Hindlimb muscle (tissue), 1 donor: ENCODE data around the gene XYLT1. TPM values are rescaled to one million over a fixed set of nuclear protein-coding genes. Genes with fewer than 3 reads are reported as not detected.

ENCODE experiments used
- DNase-seq: peaks from one replicate; pipeline ENCODE4 v3.0.0-alpha.2; 2013
- polyA plus RNA-seq: library from polyadenylated mRNA; unstranded; fragments of 120-200 nt; gene quantifications from one replicate; pipeline ENCODE4 v1.2.1, GENCODE V29; 2013; ENCODE audit not compliant: insufficient read length

Gene XYLT1
- polyA plus RNA-seq, 1 donor = 6.4 TPM

DNA sequence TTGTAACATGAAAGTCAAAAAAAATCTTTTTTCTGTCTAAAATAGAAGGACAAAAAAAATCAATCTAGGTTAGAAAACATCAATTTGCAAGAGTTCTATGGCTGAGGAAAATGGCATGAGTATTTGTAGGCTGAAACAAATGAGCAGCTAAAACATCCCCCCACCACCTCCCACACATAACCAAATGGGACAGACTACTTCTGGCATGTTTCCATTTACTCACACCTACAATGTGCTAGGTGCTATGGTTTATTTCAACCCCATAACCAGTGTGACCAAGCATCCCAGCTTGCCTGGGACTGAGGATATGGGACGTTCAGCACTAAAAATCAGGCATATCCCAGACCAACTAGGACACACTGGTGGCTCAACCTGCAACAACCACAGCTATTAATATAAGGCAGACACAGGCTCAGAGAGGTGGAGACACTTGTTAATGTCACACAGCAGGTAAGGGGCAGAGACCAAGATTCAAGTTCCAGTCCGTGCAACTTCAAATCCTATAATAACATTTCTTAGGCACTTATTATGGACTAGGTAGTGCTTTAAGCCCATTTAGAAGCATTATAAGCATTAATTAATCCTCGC lies 96.0 kb downstream of the XYLT1 start:
- DNase-seq = no peak

DNA sequence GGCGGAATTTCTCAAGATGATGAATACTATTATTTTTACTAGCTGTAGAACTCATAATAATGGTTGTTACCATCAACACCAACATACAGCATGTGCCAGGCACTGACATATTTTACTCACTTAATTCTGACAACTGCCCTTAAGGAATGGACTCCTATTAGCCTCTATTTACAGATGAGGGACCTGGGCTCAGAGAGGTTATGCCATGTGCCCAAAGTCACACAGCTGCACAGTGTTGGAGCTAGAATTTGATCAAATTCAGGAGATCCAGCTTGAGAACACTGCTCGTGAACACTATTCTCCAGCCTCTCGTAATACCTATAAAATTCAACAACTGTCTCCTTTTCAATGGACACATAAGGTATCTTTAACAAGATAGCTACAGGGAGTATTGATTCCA lies 97.2 kb downstream of the XYLT1 start:
- no peak for DNase-seq

DNA sequence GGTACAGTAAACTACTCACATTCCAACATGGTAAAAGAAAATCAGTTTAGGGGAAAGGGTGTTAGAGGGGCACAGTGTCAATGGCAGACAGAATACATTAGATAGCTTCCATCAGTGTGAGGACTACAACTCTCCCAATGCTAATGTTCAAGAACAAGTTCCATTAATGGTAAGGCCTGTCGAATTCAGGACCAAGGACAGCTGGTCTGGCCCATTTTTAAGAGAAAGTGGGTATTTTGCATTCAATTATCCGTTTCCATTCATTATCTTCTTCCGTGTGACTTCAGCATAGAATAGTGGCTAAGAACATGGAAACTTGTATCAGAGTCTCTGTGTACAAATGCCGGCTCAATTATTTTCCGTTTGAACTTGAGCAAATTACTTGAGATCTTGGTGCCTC lies 98.4 kb downstream of the XYLT1 start:
- DNase-seq = no peak

DNA sequence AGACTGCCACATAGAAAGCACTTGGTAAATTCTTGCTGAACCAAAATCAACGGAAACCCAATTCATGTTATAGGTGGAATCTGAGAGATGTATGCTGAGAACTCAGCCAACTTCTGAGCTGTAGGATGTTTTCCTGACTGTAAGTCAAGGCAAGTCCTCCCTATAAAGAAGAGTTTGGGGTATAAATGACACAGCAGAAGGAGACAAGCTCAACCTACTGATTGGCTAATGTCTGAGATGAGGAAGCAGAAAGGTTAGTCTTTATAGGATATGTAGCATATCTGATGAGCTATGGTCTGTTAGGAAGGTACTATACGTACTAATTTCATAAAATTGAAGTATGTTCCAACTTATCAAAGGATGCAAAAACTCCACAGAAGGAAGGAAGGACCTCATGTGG lies 99.5 kb downstream of the XYLT1 start:
- DNase-seq = no peak

DNA sequence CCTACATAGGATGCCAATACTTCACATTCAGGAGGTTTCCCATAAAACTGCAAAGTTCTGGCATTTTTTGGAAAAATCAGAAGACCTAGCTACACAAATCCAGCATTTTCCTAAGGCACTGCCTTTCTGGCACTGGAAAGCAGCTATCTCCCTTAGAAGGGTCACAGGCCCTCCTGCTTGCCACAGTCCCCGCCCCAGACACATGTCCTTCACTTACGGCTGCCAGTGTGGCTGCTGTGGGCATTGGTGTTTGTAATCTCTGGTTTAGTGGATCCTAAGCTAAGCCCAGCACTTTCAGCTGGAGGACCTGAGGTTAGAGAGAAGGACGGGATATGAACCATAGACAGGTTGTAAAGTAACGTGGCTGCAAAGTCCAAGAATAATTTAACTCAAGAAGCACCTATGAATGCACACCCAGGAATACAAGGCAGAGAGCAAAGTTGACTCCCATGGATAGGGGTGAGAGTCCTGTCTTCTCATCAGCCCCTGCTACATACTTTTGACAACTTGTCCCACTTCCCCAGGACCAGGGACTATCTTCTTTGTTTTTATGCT lies 100.0 kb downstream of the XYLT1 start:
- DNase-seq = no peak

DNA sequence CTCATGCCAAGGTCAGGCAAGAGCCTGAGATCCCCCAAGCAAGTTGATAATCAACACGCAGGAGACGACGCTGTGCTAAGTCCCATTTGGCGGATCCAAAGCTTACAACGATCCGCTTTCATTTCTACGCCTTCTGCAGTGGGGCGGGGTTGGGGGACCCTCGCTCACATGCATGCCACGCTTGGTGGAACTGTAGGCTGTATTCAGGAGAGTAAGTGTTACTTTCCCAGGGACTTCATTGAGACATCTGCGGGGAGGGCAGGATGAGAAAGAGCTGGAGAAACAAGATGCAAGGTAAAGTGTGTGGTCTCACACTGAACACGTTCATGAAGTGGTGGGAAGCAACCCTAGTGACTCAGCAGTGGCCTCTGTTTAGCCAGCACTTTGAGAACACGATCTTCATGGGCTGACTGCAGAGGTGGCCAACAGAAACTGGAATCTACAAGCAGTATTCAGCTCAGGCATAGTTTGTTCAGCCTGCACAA lies 100.5 kb downstream of the XYLT1 start:
- DNase-seq = no peak

DNA sequence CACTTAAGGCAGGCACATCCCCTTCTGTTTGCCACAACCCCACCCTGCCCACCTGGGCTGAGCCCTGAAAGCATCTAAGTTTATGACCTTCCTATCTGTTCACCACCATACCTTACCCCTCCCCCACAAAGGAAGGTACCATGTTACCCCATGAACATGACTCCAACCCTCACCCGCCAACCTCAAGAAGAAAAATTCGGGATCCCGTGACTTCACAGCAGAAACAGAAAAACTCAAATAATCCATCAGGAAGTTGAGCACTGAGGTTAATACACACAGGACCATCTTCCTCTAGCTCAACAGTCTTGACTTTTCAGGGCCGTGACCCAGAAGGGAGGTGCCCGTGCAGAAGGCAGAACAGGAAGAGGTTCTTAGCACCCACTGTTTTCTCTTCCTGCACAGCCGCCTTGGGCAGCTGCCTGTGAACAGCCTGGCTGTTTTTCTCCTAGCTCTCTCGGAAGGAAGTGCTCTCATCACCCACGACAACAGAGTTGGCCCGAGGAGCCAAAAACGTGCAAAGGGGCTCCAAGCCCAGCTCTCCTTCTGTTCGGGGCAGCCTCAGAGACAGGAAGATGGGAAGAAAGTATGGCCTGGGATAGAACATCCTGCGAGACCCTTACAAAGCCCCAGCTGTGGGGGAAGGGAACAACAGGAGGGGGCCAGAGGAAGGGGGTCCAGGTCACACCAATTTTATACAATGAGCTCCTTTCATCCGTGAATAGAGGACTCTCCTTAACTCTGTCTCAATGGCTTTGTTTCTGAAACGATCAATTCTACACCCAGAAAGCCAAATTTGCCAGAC lies 101.1 kb downstream of the XYLT1 start:
- DNase-seq = no peak

DNA sequence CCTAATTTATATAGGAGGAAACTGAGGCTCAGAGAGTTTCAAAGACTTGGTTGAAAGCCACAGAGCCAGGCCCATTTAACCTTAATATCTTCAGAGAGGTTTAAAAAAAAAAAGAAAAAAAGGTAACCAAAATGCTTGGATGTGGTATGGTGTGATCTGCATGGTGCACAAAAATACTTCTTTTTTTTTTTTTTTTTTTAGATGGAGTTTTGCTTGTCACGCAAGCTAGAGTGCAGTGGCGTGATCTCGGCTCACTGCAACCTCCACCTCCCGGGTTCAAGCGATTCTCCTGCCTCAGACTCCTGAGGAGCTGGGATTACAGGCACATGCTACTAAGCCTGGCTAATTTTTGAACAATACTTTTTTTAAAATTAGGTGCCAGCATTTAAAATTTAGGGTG lies 101.8 kb downstream of the XYLT1 start:
- DNase-seq = no peak

DNA sequence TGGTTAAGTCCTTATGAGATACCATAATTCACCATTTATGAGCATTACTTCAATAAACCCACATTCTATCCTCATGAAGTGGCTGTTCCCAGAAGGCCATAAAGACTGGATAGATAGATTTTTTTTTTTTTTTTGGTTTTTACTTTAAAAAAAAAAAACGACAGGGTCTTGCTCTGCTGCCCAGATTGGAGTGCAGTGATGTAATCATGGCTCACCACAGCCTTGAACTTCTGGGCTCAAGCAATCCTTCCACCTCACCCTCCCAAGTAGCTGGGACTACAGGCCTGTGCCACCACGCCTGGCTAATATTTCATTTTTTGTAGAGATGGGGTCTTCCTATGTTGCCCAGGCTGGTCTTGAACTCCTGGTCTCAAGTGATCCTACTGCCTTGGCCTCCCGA lies 102.3 kb downstream of the XYLT1 start:
- DNase-seq = no peak

DNA sequence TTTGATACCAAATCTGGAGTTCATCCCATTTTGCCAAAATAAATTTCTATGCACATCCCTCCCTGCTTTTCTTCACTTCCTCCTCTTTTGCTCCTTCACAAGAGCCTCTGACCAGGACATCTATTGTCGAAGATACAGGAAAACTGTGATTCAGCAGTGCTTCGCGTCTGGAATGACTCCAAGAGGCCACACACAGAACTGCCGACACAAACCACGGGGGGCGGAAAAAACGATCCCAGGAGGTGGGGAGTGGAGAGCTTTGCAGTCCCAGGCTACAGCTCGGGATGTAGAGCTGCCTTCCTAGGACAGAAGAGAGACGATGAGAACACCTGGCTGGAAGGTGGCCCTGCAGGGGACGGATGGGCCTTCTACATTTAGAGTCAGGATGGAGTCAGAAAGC lies 102.8 kb downstream of the XYLT1 start:
- DNase-seq = no peak

DNA sequence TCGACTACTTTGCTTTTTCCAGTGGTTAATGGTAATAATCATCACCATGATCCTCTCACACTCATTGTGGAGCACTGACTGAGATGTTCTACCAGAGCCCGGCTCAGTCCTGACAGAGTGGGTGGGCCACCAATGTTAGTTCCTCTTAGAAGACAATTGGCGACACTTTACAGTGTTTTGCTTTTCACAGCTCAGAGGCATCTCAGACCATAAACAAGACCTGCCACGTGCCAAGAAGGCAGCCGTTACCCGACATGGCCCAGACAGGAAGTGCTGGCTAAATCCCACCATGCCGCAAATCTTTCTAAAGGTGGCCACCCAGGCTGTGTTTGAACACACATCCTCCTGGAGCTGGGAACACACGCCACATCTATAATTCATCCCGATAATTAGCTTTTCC lies 103.7 kb downstream of the XYLT1 start:
- no peak for DNase-seq

DNA sequence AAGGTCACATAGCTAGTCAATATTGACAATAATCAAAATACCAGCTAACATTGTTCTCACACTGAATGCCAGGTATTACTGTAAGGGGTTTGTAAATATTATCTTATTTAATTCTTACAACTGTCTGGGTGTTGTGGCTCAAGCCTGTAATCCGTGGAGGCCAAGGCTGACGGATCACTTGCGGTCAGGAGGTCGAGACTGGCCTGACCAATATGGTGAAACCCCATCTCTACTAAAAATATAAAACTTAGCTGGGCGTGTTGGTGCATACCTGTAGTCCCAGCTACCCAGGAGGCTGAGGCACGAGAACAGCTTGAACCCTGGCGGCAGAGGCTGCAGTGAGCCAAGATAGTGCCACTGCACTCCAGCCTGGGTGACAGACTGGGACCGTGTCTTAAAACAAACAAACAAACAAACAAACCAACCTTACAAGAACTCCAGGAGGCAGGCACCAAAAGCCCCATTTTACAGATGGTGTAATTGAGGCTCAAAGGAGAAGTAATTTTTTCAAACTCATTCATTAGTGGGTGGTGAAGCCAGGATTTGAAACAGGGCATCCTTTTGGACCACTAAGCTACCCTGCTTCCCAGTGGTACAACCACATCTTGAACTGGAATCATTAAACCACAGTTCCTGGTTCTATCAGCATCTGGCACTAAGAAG lies 104.3 kb downstream of the XYLT1 start:
- no peak for DNase-seq

DNA sequence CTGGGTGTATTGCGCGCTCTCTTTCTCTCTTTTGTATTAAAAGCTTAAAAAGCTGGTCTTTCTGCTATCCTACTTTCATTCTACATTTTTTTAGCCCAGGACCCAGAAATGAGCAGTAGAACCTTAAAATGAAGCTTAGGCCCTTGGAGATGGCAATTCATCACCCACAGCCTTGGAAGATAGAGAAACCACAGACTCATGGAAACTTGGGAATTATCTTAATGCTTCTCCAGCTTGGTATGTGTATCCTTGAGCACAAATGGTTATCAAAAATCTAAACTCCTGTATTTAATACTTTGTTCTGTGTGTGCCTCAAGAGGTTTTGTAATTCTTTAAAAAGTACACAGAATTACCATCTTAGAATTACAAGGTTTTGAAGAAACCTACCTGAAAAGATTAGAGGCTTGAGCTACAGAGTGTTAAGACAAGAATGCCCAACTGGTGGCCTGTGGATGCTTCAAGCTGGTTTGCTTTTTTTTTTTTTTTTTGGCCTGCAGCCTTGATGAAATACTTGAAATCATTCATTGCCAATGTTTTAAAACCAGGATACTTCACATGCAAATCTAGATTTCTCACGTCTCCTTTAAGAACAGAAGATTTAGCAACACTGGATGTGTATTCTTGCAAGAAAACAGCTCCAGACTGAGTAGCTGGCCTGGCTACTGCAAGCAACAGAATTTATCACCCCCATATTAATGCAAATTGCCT lies 105.0 kb downstream of the XYLT1 start:
- no peak for DNase-seq

DNA sequence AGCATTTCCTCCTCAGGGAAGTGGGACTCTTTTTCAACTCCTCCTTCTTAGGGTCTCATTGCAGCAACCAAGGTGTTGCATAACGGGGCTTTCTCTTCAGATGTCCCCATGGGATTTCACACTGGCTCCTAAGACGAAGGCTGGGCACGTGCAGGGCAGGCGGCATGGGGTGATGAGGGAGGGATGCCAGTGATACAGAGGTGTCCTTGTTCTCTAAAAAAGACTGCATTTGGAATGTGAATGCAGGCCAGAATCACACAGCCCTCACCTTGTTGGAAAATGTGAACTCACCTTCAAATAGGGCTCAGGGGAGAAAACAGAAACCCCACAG lies 105.6 kb downstream of the XYLT1 start:
- no peak for DNase-seq

DNA sequence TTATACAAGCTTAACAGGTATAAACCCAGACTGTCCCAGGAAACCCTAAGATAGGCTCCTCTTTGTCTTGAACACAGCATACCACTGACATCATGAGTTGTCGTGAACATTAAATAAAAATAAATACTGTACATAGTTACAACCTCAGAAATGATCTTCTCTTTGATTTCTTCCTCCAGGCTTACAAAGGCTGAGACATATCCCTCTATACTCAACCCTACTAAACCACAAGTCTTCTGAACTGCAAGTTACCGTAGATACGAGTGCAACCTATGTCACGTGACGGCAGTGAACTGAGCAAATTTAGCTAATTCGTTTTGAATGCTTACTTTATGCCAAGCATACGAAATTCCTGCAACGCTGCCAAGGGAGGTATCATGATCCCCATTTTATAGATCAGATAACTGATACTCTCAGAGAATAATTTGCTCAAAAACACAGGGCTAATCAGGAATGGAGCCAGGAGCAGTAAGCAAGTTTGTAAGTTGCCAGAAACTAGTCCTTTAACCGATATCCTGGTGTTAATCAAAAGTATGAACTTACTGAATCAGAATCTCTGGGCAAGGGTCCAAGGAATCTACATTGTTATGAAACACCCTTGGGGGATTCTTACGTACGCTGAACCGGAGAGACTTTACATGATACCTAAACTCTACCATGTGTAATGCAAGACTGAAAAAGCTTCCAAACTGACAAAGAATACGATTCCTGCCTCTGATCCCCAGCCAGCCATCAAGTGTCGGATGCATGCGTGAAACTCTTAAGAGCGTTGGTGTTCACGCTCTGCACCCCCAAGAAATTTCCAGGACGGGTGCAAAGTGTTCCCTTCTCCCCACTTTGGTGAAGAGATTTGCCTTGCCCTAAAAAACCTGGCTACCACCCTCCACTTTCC lies 106.2 kb downstream of the XYLT1 start:
- DNase-seq = no peak

DNA sequence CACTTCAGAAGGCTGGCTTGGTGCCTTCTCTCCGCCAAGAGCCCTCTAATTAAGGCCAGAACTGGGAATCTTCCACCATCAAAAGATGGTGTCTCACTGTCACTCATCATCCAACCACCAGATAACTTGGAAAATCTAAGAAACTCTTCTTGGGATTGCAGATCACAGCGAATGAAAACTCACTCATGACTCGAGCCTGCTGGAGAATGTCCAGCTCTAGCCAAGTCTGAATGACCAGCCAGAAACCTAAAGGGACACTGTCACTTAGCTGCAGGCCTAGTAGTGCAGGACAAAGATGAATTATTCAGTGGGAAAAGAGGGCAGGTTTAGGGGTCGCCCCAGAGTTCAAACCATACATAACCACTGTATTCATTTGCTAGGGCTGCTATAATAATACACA lies 107.8 kb downstream of the XYLT1 start:
- no peak for DNase-seq

DNA sequence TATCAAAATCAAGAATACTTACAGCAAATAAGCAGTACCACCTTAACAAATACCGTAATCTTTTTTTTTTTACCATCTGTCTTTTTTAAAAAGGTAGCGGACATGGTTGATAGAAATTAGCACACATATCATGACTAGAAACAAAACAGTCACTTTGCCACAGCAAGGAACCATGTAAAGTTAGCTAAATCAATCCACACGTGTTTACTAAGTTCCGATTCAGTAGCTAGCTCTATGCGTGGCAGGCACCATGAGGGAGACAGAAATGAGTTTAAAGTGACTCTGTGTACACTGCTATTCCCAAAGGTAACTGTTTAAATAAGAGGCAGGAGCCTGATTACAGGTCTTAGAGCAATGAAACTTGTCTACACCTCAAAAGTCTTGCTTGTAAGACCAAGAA lies 108.6 kb downstream of the XYLT1 start:
- DNase-seq = no peak

DNA sequence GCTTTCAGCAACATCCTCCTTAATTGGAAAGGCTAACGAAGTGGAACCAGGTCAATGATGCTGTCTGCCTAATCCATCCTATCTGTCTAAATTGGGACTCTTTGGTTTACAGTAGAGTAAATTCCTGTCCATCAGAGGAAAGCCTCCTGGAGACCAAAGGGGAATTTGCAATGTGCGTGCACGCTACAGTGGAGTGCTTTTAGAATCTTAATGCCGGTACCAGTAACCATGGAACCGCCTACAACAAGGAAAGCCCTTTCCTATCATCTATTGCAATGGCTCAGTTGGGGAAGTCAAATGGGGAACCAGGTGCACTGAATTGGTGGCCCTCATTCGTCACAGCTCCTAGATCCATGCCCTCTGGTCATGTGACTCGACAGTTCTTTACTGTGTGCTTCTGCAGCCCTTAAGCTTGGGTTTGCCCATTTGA lies 110.1 kb downstream of the XYLT1 start:
- DNase-seq = no peak

DNA sequence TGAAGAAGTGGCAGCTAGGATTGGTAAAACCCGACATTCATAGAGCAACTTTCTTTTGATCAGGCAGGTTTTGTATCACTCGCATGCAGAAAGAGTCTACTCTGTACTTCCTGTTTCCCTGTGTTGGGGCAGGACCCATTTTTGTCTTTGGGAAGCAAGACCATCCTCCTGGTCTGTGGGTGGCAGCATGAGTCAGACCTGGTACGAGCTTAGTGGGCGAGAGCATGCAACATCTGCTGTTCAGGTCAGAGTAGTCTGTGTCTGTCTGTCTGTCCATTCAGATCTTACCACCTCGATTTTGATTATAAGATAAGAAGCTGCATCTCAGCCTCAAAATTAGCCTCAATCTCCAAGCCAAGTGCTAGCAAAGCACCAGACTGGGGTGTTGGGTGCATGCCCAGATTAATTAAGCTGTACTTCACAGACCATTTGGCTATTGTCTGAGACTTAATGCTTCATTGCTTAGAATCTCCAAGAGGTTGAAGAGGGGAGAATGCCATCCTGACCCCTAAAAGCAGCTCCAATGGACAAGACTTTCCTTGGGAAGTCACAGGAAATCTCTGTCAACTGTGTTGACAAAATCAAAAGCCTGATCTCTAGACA lies 110.9 kb downstream of the XYLT1 start:
- DNase-seq = no peak

DNA sequence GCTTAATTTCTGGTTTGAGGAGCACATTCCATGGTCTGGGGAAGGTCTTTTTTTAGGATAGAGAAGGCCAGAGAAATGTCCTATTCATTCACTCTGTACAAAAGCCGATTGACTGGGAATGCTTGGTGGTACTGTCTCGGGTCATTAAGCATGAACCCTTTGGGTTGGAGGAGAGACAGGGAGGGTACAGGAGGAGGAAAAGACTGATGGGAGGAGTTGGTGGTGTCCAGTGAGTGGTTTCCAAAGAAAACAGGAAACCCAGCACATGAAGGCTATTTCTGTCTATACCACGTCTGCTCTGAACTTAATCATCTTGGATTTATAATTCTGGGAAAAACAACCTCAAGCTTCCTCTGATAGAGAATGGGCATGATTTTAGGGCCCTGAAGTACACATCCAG lies 111.9 kb downstream of the XYLT1 start:
- no peak for DNase-seq

DNA sequence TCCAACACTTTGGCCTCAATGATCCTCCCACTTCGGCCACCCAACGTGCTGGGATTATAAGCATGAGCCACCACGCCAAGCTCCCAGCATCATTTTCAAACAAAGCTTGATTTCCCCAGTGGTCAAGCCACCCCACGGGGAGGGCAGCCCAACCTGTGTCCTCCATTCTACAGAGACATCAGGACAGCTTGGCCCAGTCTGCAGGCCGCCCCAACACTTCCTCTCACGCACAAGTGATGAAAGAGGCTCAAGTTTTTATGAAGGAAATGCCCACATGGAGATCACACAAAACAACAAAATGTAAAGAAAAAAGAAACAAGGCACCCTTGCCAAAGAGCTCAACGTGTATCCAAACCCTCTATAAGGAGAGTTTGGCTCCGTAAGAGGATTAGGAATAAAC lies 112.4 kb downstream of the XYLT1 start:
- no peak for DNase-seq
